ENCODE data around the gene NTN1.

DNA sequence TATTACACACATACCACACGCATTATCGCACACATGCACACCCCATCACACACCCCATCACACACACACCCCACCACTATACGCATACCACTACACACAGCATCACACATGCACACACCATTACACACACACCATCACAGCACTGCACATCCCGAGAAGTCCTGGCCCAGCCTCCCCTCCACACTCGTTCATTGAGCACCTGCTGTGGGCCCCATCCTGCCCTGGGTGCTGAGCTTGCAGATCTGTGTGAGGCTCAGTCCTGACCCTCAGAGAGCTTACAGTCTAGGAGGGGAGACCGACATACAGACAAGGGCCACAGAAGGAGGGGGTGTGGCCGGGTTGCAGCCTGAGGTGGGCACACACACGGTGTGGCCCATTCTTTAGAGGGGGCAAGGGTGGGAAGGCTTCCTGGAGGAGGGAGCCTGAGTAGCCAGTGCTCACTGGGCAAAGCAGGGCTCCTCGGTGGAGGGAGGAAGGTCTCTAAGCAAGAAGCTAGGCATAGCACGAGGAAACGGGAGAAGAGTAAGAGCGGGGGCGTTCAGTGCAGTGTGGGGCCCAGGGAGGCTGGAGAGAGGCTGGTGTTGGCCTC lies 206.6 kb downstream of the NTN1 start:
- TF ChIP-seq, protein P1, sequence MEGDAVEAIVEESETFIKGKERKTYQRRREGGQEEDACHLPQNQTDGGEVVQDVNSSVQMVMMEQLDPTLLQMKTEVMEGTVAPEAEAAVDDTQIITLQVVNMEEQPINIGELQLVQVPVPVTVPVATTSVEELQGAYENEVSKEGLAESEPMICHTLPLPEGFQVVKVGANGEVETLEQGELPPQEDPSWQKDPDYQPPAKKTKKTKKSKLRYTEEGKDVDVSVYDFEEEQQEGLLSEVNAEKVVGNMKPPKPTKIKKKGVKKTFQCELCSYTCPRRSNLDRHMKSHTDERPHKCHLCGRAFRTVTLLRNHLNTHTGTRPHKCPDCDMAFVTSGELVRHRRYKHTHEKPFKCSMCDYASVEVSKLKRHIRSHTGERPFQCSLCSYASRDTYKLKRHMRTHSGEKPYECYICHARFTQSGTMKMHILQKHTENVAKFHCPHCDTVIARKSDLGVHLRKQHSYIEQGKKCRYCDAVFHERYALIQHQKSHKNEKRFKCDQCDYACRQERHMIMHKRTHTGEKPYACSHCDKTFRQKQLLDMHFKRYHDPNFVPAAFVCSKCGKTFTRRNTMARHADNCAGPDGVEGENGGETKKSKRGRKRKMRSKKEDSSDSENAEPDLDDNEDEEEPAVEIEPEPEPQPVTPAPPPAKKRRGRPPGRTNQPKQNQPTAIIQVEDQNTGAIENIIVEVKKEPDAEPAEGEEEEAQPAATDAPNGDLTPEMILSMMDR (IDR thresholded peaks at IDR 0.05), result no peak
- TF ChIP-seq POLR2AphosphoS5 (IDR thresholded peaks at IDR 0.05), result no peak

All from breast epithelium (tissue), 3 donors.